Kidney (tissue), 14 donors: Measurements from ENCODE around the gene PHACTR1. TPM values are rescaled to one million over a fixed set of nuclear protein-coding genes. Genes with fewer than 3 reads are reported as not detected.

Experiments
- DNase-seq, 5 donors: peaks; one replicate each; pipeline ENCODE4 v3.0.0-alpha.2; 2013 to 2020
- FAIRE-seq: peaks from 2 replicates; lab custom pipeline; 2012; peaks lifted over from hg19 to GRCh38; lab: Jason Lieb, UNC
- H3K27ac ChIP-seq, 2 donors: one replicate each; pipeline ENCODE4 v1.7.0; 2013; ENCODE audit warnings: low read depth in 2 of 2, low read length in 2 of 2, inconsistent platforms in 1 of 2
- H3K27me3 ChIP-seq: one replicate; pipeline ENCODE4 v1.7.1; 2013; ENCODE audit warnings: low read length, inconsistent platforms; ENCODE audit not compliant: control insufficient read depth, insufficient read depth
- H3K36me3 ChIP-seq, 3 donors: one replicate each; pipeline versions ENCODE4 v1.7.0 to v1.7.1; 2013; ENCODE audit warnings: low read length in 3 of 3, control low read depth in 1 of 3, inconsistent platforms in 1 of 3; ENCODE audit not compliant: insufficient read depth in 3 of 3, control insufficient read depth in 2 of 3
- H3K4me1 ChIP-seq, 3 donors: one replicate each; pipeline versions ENCODE4 v1.7.0 to v1.7.1; 2013; ENCODE audit warnings: low read length in 3 of 3, inconsistent platforms in 1 of 3, low read depth in 1 of 3; ENCODE audit not compliant: control insufficient read depth in 2 of 3, insufficient read depth in 2 of 3
- H3K4me3 ChIP-seq, 3 donors: one replicate each; pipeline versions ENCODE4 v1.7.0 to v1.8.1; 2013; ENCODE audit warnings: low read length in 3 of 3, control low read depth in 1 of 3, inconsistent platforms in 1 of 3
- H3K9ac ChIP-seq, 3 donors: one replicate each; pipeline versions ENCODE4 v1.7.0 to v1.7.1; 2013; ENCODE audit warnings: low read length in 3 of 3, control low read depth in 1 of 3, inconsistent platforms in 1 of 3
- H3K9me3 ChIP-seq, 3 donors: one replicate each; pipeline versions ENCODE4 v1.7.0 to v1.7.1; 2013; ENCODE audit warnings: low read length in 3 of 3, control low read depth in 1 of 3, inconsistent platforms in 1 of 3; ENCODE audit not compliant: control insufficient read depth in 2 of 3, insufficient read depth in 1 of 3
- intact Hi-C: fragments of 100-400 bp; cut with DNase I; formaldehyde crosslinking; loops from one replicate; pipeline ENCODE4 v1.11.1; 2022
- polyA plus RNA-seq: library from polyadenylated mRNA; stranded (reverse); fragments of 350-450 nt; fragmentation: Illumina TruSeq; extraction: RNeasy Lipid Tissue Mini Kit (QIAGEN cat#74804); gene quantifications from one replicate; pipeline ENCODE4 v1.2.3, GENCODE V29; 2014; ENCODE audit warnings: low read depth, low replicate concordance; ENCODE audit not compliant: insufficient read depth
- total RNA-seq: library from RNA; stranded (reverse); fragmentation: NEBNext Ultra II Directional; extraction: Animal tissue kit (Norgen Biotek cat#: 25700); gene quantifications from one replicate; pipeline ENCODE4 v1.2.1, GENCODE V29; 2021
- TF ChIP-seq, protein P1 (sequence below): IDR thresholded peaks from 3 replicates; pipeline ENCODE4 v1.5.1; 2012; ENCODE audit warnings: mild to moderate bottlenecking, moderate library complexity, borderline replicate concordance; ENCODE audit not compliant: insufficient read depth; ENCODE audit errors: extremely low read depth
- donor health status: control.
- donor health status: control.
- donor health status: control.
- donor health status: control.
- donor health status: control.
- donor health status: DM: yes; HTN: yes; CAD: no.
- donor health status: Normal renal cell carcinoma (clear cell type).

Gene PHACTR1
- total and polyA plus RNA-seq, 2 donors from 2014 or later, result 3.3 to 33.6 TPM

DNA sequence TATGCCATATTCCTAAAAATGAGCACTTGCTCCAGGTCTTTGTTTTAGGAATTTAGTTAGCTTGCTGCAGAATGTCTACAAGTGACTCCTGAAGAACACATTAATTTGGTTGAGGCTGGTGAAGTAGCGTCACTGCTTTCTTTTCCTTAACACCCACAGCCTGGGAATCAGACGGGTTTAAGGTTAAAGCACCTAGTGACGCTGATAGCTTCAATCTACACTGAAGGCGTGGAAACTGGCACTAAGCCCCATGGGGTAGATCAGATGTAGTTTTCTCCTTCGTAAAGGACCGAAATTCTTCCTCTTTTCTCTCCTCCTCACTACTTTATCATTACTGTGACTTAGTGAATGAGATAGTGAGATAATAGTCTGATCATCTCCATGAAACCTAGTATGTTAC is 521.5 kb downstream of the PHACTR1 start:
- DNase-seq (no peak), FAIRE-seq (no peak)
- H3K9me3 ChIP-seq, result no peaks in the 10 kb centered on the region
- H3K4me3 ChIP-seq, result no peak overlapping the region
- H3K9ac ChIP-seq, result no peak overlapping the region
- no peaks in the 10 kb centered on the region for H3K36me3 ChIP-seq
- H3K27me3 ChIP-seq, result no peaks in the 10 kb centered on the region
- TF ChIP-seq, protein P1, sequence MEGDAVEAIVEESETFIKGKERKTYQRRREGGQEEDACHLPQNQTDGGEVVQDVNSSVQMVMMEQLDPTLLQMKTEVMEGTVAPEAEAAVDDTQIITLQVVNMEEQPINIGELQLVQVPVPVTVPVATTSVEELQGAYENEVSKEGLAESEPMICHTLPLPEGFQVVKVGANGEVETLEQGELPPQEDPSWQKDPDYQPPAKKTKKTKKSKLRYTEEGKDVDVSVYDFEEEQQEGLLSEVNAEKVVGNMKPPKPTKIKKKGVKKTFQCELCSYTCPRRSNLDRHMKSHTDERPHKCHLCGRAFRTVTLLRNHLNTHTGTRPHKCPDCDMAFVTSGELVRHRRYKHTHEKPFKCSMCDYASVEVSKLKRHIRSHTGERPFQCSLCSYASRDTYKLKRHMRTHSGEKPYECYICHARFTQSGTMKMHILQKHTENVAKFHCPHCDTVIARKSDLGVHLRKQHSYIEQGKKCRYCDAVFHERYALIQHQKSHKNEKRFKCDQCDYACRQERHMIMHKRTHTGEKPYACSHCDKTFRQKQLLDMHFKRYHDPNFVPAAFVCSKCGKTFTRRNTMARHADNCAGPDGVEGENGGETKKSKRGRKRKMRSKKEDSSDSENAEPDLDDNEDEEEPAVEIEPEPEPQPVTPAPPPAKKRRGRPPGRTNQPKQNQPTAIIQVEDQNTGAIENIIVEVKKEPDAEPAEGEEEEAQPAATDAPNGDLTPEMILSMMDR, result no peak
- peaks cover 0 to 3% (median 0%) of the 10 kb centered on the region in 3 donors for H3K4me1 ChIP-seq
- intact Hi-C loops, result no loop called here
- no peak overlapping the region for H3K27ac ChIP-seq

DNA sequence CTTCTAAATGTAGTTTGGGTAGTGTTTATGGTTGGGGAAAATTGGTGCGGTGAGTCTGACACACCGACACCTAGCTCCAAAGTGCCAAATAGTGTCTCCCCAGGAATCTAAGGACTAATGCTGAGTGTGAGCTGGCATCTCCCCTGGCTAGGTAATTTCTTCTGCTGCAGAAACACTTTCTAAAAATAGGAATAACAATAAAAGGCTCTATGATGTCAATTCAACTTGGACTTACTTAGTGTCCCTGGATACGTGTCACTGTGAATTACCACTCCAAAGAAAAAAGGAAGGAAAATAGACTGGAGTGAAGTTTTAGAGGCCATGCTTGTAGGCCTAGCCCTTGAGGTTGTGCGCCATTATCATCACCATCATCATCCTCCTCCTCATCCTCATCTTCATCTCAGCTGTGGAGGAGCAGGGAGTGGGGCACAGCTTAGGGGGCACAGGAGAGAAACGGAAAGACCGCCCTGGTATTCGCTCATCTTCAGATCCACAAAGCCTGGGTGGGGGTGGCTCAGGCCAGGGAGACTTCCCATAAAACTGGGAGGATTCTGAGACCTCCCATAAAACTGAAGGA is 522.2 kb downstream of the PHACTR1 start:
- no peaks in the 10 kb centered on the region for H3K27me3 ChIP-seq
- peaks cover 0 to 3% (median 0%) of the 10 kb centered on the region in 3 donors for H3K4me1 ChIP-seq
- H3K9ac ChIP-seq, result no peak overlapping the region
- no peak for FAIRE-seq
- H3K27ac ChIP-seq, result no peak overlapping the region
- TF ChIP-seq, protein P1, result no peak
- no peaks in the 10 kb centered on the region for H3K36me3 ChIP-seq
- no peak overlapping the region for H3K4me3 ChIP-seq
- intact Hi-C loops, result no loop called here
- H3K9me3 ChIP-seq, result no peaks in the 10 kb centered on the region
- no peak for DNase-seq

DNA sequence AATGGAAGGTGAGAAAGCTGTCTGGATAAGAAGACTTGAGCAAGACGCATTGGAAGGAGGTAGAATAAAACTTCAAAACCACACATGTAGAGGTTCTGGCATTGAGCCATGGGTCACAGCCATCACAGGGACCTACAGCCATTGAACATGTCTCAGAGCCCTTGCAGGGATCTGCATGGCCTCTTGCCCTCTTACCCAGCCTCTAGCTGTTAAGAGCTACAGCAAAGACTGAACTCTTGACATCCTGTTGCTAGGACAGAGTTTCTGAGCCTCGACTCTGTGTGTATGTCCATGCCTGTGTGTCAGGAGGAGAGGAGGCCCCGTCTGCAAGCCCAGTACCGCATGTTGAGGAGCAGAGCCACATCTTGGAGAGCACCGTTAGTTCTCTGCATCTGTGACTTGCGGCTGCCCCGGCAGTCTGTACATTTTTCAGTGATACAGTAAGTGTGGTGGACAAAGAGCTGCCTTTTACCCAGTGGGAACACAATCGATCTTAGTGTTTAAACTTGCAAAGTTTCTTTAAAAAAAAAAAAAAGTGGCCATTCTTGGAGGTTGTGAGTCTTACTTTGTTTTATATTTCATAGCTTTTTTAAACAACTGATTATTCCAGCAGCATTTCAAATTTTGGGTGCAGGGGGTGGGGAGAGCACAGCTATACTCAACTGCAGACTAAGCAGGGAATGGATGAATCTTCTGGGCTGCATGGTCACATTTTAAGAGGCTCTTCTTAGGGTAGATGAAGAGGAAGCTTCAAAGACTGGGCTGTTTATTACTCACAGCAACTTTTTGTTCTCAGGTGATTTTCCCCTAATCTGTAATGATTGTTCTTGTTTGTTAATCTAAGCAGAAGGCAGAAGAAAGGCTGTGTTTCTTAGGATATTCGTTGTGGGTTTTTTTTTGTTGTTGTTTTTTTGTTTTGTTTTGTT is 523.2 kb downstream of the PHACTR1 start:
- Histone ChIP-seq H3K9me3 (no peaks in the 10 kb centered on the region), H3K4me3 (no peak overlapping the region), H3K9ac (no peak overlapping the region), H3K4me1 (peaks cover 0 to 3% (median 0%) of the 10 kb centered on the region in 3 donors), H3K27me3 (no peaks in the 10 kb centered on the region), H3K27ac (no peak overlapping the region), H3K36me3 (no peaks in the 10 kb centered on the region)
- TF ChIP-seq, protein P1, result no peak
- DNase-seq (no peak), FAIRE-seq (no peak)
- intact Hi-C loops, result no loop called here
